GM19351 (cell line): ENCODE data around the gene SH2B2.
A peak's percentile ranks its signal among the peaks of the same experiment; 100 is the strongest.
"Not testable (repeated sequence)": the region's sequence is repeated elsewhere in the genome, so short reads cannot be mapped to it uniquely, and the experiment has no call there.

Experiments
- ATAC-seq: cut with Tn5 transposase; IDR thresholded peaks from one replicate; pipeline ENCODE4 v1.9.1; 2021; ENCODE audit warnings: mild to moderate bottlenecking, moderate library complexity; ENCODE audit not compliant: unreplicated experiment

The SH2B2 gene

GRCh38 chr7:102303669-102304422 is 17.2 kb downstream of the SH2B2 start:
- no peak for ATAC-seq

- no peak for ATAC-seq
Measured at GRCh38 chr7:102304668-102305067, 18.0 kb downstream of the SH2B2 start.

- peak; percentile 47 for ATAC-seq
Measured at GRCh38 chr7:102305414-102306268, 19.0 kb downstream of the SH2B2 start.

- peak; percentile 69 for ATAC-seq
Measured at GRCh38 chr7:102306916-102307677, 20.4 kb downstream of the SH2B2 start.

GRCh38 chr7:102310414-102310815 is 23.7 kb downstream of the SH2B2 start:
- no peak for ATAC-seq

- no peak for ATAC-seq
Measured at GRCh38 chr7:102312317-102312716, 25.6 kb downstream of the SH2B2 start.

GRCh38 chr7:102313997-102314780 is 27.5 kb downstream of the SH2B2 start:
- no peak for ATAC-seq

- no peak for ATAC-seq
Measured at GRCh38 chr7:102317231-102318059, 30.8 kb downstream of the SH2B2 start.

- no peak for ATAC-seq
Measured at GRCh38 chr7:102318482-102318971, 31.9 kb downstream of the SH2B2 start.

- ATAC-seq: no peak
Measured at GRCh38 chr7:102319671-102320070, 33.0 kb downstream of the SH2B2 start.

- no peak for ATAC-seq
Measured at GRCh38 chr7:102320181-102320580, 33.5 kb downstream of the SH2B2 start.

- no peak for ATAC-seq
Measured at GRCh38 chr7:102320601-102321350, 34.1 kb downstream of the SH2B2 start.

- no peak for ATAC-seq
Measured at GRCh38 chr7:102321351-102322201, 34.9 kb downstream of the SH2B2 start.

GRCh38 chr7:102322202-102322715 is 35.6 kb downstream of the SH2B2 start:
- ATAC-seq: no peak

GRCh38 chr7:102323914-102324195 is 37.2 kb downstream of the SH2B2 start:
- ATAC-seq: no peak

- not testable (repeated sequence) for ATAC-seq
Measured at GRCh38 chr7:102325106-102325505, 38.4 kb downstream of the SH2B2 start.

- no peak for ATAC-seq
Measured at GRCh38 chr7:102326157-102326889, 39.7 kb downstream of the SH2B2 start.
